ENCODE data around the gene CD70.

GRCh38 chr19:6608940-6609339 lies 18.0 kb upstream of the CD70 start:
- TF ChIP-seq CTCF (conservative IDR thresholded peaks at IDR 0.05) (no peak), ZFX (IDR thresholded peaks at IDR 0.05) (no peak)
